ENCODE data around the gene SLCO1C1. TPM values are rescaled to one million over a fixed set of nuclear protein-coding genes. Genes with fewer than 3 reads are reported as not detected.

The SLCO1C1 gene, protein sequence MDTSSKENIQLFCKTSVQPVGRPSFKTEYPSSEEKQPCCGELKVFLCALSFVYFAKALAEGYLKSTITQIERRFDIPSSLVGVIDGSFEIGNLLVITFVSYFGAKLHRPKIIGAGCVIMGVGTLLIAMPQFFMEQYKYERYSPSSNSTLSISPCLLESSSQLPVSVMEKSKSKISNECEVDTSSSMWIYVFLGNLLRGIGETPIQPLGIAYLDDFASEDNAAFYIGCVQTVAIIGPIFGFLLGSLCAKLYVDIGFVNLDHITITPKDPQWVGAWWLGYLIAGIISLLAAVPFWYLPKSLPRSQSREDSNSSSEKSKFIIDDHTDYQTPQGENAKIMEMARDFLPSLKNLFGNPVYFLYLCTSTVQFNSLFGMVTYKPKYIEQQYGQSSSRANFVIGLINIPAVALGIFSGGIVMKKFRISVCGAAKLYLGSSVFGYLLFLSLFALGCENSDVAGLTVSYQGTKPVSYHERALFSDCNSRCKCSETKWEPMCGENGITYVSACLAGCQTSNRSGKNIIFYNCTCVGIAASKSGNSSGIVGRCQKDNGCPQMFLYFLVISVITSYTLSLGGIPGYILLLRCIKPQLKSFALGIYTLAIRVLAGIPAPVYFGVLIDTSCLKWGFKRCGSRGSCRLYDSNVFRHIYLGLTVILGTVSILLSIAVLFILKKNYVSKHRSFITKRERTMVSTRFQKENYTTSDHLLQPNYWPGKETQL
- 1 to 10 TPM in 3 of 4 donors, not detected in 1; 1.0 to 2.8 (median 2.7) TPM for total RNA-seq

DNA sequence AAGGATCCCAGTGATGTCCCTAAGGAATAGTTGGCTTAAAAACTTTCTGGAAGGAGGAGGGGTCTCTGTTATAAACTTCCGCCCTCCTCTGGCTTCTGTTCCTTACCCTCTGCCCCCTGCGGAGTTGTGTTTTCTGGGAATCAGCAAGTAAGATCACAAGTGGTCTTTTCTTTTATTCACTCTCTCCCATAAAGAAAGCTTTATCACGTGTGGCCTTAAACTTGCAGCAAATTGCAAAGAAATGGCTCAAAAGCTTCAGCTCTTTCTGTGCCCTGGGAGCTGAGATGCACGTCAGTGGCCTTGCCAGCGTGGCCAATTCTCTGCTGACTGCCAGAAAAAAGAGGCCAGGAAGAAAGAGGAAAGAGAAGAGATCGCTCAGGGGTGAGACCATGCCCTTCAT is at the start of gene SLCO1C1:
TSS of gene SLCO1C1 (plus strand) at position 101 of the 400 bp plus-strand sequence. CDS start 4,245 bp downstream, outside the sequence.
- no peak for DNase-seq
- no peaks in the 10 kb centered on the region for H3K9me3 ChIP-seq
- H3K4me1 ChIP-seq = no peaks in the 10 kb centered on the region
- H3K27me3 ChIP-seq = no peaks in the 10 kb centered on the region
- H3K27ac ChIP-seq = no peak within 1 kb of the TSS
- H3K36me3 ChIP-seq = no peaks in the 10 kb centered on the region
- TF ChIP-seq, protein P1, sequence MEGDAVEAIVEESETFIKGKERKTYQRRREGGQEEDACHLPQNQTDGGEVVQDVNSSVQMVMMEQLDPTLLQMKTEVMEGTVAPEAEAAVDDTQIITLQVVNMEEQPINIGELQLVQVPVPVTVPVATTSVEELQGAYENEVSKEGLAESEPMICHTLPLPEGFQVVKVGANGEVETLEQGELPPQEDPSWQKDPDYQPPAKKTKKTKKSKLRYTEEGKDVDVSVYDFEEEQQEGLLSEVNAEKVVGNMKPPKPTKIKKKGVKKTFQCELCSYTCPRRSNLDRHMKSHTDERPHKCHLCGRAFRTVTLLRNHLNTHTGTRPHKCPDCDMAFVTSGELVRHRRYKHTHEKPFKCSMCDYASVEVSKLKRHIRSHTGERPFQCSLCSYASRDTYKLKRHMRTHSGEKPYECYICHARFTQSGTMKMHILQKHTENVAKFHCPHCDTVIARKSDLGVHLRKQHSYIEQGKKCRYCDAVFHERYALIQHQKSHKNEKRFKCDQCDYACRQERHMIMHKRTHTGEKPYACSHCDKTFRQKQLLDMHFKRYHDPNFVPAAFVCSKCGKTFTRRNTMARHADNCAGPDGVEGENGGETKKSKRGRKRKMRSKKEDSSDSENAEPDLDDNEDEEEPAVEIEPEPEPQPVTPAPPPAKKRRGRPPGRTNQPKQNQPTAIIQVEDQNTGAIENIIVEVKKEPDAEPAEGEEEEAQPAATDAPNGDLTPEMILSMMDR (IDR thresholded peaks at IDR 0.05) = no peak
- TF ChIP-seq POLR2A (IDR thresholded peaks at IDR 0.05) = no peak
- no peak within 1 kb of the TSS for H3K4me3 ChIP-seq

DNA sequence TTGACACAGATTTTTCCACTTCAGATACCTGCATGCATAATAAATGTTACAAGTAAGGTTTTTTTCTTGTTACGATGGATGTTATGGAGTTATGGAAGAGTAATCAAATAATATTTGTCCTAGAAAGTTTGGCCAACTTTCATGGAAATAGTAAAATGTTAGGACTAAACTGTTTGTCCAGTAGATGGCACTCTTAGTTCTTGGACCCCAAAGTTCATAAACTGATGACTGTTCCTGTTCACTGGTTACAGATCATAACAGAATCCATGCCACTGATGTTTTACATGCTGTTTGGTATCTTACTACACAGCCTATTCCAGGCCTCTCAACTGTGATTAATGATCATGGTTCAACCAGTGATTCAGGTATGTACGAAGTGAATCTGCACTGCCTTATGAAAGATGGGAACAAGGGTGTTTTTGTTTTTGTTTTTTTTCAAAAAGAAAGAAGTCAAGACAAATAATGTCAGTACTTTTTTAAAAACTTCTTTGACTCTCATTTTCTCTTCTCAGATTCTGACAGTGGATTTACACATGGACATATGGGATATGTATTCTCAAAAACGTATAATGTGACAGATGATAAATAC is 48.8 kb upstream of the SLCO1C1 start:
- Histone ChIP-seq H3K36me3 (peaks cover 0 to 34% (median 0%) of the 10 kb centered on the region in 3 donors), H3K27ac (no peak overlapping the region), H3K27me3 (no peaks in the 10 kb centered on the region), H3K4me1 (no peaks in the 10 kb centered on the region), H3K4me3 (no peak overlapping the region), H3K9me3 (no peaks in the 10 kb centered on the region)
- TF ChIP-seq, protein P1 (IDR thresholded peaks at IDR 0.05) = peak in 4 of 6 experiments; percentile 33 to 51 (median 40)
- no peak for TF ChIP-seq POLR2A (IDR thresholded peaks at IDR 0.05)
- no peak for DNase-seq

DNA sequence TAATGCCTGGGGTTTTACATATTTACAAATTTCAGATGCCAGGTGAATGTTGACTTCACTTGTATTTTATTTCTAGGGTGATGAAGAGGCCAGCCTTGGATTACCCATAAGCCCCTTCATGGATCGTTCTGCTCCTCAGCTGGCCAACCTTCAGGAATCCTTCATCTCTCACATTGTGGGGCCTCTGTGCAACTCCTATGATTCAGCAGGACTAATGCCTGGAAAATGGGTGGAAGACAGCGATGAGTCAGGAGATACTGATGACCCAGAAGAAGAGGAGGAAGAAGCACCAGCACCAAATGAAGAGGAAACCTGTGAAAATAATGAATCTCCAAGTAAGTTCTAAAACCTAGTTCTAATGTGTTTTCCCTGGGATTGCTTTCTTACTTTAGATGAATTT is 41.3 kb upstream of the SLCO1C1 start:
- H3K36me3 ChIP-seq = peaks cover 0 to 65% (median 0%) of the 10 kb centered on the region in 3 donors
- no peak overlapping the region for H3K27ac ChIP-seq
- no peak for DNase-seq
- no peaks in the 10 kb centered on the region for H3K27me3 ChIP-seq
- no peak for TF ChIP-seq POLR2A (IDR thresholded peaks at IDR 0.05)
- TF ChIP-seq, protein P1 (IDR thresholded peaks at IDR 0.05) = no peak
- H3K4me3 ChIP-seq = no peak overlapping the region
- no peaks in the 10 kb centered on the region for H3K4me1 ChIP-seq
- no peaks in the 10 kb centered on the region for H3K9me3 ChIP-seq

DNA sequence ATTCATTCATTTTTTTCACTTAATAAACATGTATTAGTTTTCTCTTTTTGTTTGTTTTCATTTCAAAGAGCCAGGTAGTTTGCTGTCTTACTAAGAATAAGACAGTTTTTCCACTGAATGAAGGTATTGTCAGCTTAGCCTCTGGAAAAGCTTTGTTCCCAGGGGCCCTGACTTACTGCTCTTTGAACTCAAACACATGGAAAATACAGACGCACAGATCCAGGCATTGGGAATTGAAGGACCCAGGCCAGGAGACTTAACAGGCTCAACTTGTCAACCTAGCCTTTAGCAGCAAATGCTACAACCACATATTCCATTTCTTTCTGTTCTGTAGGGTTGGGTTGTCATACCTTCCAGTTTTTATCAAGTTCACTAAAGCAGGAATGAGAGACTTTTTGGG is 38.5 kb upstream of the SLCO1C1 start:
- TF ChIP-seq, protein P1 (IDR thresholded peaks at IDR 0.05) = no peak
- TF ChIP-seq POLR2A (IDR thresholded peaks at IDR 0.05) = no peak
- Histone ChIP-seq H3K4me1 (no peaks in the 10 kb centered on the region), H3K36me3 (peaks cover 0 to 77% (median 3%) of the 10 kb centered on the region in 3 donors), H3K4me3 (no peak overlapping the region), H3K27me3 (no peaks in the 10 kb centered on the region), H3K9me3 (peaks cover 0 to 11% (median 0%) of the 10 kb centered on the region in 4 donors), H3K27ac (no peak overlapping the region)
- no peak for DNase-seq

DNA sequence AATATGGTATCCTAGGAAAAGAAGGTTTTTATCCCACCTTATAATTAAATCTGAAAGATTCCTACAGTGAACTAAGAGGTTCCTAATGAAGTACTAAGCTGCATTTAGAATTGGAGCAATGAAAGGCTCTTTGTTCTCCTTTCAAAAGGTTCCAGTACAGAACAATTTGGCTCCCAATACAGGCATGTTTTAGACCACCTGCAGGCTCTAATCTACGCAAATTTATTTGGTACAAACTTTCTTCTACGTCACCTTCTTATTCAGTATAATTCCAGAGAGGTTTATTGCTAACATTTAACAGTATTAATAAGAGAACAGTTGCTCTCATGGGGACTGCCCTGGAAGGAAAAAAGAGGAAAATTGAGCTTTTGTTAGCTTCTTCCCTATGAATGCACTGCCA is 37.6 kb upstream of the SLCO1C1 start:
- Histone ChIP-seq H3K36me3 (peaks cover 0 to 85% (median 3%) of the 10 kb centered on the region in 3 donors), H3K4me3 (no peak overlapping the region), H3K4me1 (no peaks in the 10 kb centered on the region), H3K27ac (no peak overlapping the region), H3K27me3 (no peaks in the 10 kb centered on the region), H3K9me3 (peaks cover 0 to 11% (median 0%) of the 10 kb centered on the region in 4 donors)
- DNase-seq = no peak
- TF ChIP-seq, protein P1 (IDR thresholded peaks at IDR 0.05) = no peak
- no peak for TF ChIP-seq POLR2A (IDR thresholded peaks at IDR 0.05)

All from Peyer's patch (tissue), 4 donors.